NCI-H2196 treated with DMSO at 0.1 percent for 48 hours (cell line): ENCODE results near the gene LMAN1L.

Experiments used
- DNase-seq: peaks from one replicate; lab custom pipeline; 2025; ENCODE audit not compliant: unreplicated experiment; lab: John Stamatoyannopoulos, UW

Gene LMAN1L

GRCh38 chr15:74833376-74834107 lies 20.9 kb downstream of the LMAN1L start:
- no peak for DNase-seq

GRCh38 chr15:74835312-74835823 lies 22.7 kb downstream of the LMAN1L start:
- DNase-seq: no peak

GRCh38 chr15:74836846-74837245 lies 24.2 kb downstream of the LMAN1L start:
- DNase-seq: no peak

- DNase-seq: no peak
These were observed 25.0 kb downstream of the LMAN1L start for GRCh38 chr15:74837482-74838136.

- DNase-seq: no peak
These were observed 25.5 kb downstream of the LMAN1L start for GRCh38 chr15:74838137-74838516.

- no peak for DNase-seq
These were observed 26.3 kb downstream of the LMAN1L start for GRCh38 chr15:74838746-74839525.

GRCh38 chr15:74839526-74840395 lies 27.1 kb downstream of the LMAN1L start:
- no peak for DNase-seq

GRCh38 chr15:74840851-74841775 lies 28.5 kb downstream of the LMAN1L start:
- DNase-seq: no peak

- no peak for DNase-seq
These were observed 29.3 kb downstream of the LMAN1L start for GRCh38 chr15:74841891-74842373.

- DNase-seq: peak; percentile 61
These were observed 30.2 kb downstream of the LMAN1L start, which contains the start of gene ULK3 for GRCh38 chr15:74842581-74843444. Gene ULK3, minus strand, starts transcription at chr15:74843156. Its CDS starts 51 bp downstream, at chr15:74843105.

GRCh38 chr15:74843445-74843828 lies 30.8 kb downstream of the LMAN1L start:
- DNase-seq: no peak

GRCh38 chr15:74843891-74844299 lies 31.3 kb downstream of the LMAN1L start:
- no peak for DNase-seq

- DNase-seq: no peak
These were observed 31.9 kb downstream of the LMAN1L start for GRCh38 chr15:74844319-74845207.

- DNase-seq: no peak
These were observed 32.6 kb downstream of the LMAN1L start for GRCh38 chr15:74845208-74845568.

GRCh38 chr15:74845581-74845980 lies 32.9 kb downstream of the LMAN1L start:
- no peak for DNase-seq

GRCh38 chr15:74847432-74847831 lies 34.8 kb downstream of the LMAN1L start:
- no peak for DNase-seq

- no peak for DNase-seq
These were observed 37.8 kb downstream of the LMAN1L start for GRCh38 chr15:74850393-74850792.

GRCh38 chr15:74851960-74852359 lies 39.3 kb downstream of the LMAN1L start:
- no peak for DNase-seq
